SK-N-DZ (cell line): ENCODE measurements around the gene POTEJ.
"Not testable (repeated sequence)": the region's sequence is repeated elsewhere in the genome, so short reads cannot be mapped to it uniquely, and the experiment has no call there.

ENCODE experiments used
- DNase-seq: peaks from one replicate; pipeline ENCODE4 v3.0.0-alpha.2; 2015; ENCODE audit warnings: low spot score
- small RNA-seq, 2 experiments: library from RNA; depleted of rRNA; stranded (forward); fragments of <200 nt; gene quantifications; one replicate each; pipeline ENCODE3, GENCODE V24; 2014

Gene POTEJ

DNA sequence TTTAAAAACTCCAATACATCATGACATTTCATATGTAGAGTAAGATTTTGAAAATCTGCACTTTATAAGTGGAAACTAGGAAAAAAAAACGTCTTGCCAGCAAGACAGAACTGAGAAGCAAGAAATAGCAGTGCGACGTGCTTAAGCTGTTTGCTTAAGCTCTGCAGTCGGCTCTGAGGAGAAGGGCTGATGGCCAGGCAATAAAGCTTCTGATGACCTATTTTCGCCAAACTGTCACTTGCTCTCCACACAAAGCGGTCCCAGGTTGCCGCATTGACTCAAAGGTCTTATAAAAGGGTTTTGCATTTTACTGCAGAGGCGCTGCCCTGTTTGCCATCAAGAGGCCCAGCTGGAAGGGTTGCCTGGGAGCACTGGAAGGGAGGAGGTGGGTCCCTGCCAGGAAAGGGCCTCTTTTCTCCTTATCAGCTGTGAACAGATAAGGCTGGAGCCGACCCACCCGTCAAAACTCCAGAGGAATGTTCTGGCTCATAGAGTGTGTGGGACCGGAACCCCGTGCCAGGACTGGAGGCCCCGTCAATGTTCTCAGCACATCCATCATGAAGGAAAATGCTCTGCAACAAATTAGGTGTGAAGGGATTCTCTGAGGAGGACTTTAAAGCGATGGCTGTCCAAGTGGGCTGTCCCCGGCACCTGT, 9.5 kb upstream of the POTEJ start:
- DNase-seq, result not testable (repeated sequence)

DNA sequence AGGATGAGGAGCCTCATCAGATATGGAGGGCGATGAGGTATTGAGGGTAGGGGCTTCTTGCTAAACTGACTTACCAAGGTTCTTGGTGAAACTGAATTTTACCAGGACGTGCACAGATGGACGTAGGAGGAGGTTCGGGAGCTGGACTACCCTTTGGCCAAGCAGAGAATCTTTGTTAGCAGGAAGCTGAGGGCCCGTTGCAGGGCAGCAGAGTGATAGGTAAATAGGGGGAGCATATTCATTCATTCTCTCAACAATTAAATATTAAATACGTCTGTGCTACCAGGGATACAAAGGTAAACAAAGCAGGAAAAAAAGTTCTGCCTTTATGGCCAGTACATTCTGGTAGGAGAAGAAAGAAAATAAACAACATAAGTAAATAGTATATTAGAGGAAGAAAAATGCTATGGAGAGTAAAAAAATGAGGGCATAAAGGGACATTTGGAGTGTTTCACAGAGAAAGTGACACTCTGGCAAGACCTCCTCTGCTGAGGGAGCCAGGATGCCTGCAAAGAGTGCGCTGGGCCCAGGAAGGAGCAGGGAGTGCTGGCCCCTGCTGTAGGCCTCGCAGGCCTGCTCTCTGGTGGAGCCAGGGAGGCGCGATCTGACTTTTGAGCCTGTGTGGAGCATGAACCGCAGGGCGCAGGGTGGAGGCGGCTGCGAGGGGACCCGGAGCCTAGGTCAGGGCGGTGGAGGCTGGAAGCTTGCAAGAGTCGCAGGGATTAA, 2.8 kb upstream of the POTEJ start:
- DNase-seq, result not testable (repeated sequence)

DNA sequence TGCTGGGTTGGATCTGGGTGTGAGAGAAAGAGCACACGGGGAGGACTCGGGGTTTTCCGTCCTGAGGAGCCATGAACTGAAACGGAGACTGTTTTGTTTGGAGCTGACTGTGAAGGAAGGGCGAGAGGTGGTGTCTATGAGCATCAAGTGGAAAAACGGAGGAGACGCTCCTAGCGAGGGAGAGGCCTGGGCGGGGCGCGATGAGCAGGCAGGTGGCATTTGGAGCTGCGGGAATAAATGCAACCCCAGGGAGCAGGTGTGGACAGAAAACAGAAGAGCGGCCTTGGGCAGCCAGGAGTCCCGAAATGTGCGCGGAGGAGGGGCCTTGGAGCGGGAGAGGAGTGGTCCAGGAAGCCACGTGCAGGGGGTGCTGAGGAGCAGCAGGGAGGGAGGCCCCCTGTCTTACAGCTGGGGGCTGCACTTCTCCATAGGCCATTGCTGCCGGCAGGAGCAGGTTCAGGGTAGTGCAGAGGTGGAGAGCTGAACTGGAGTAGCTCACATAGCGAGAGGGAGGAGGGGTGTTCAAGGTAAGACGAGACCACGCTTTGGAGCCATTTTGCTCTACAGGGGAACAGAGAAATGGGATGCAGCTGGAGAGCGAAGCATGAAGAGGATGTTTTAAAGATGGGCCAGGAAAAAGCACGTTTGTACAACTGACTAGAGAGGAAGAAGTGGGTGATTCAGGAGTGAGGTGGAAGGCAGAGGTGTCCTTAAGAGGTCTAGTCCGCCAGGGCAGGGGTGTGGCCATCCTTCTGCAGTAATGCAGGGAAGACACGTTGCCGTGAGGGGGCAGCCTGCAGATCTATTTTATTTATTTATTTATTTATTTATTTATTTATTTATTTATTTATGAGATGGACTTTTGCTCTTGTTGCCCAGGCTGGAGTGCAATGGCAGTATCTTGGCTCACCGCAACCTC, 2.0 kb upstream of the POTEJ start:
- DNase-seq, result not testable (repeated sequence)

DNA sequence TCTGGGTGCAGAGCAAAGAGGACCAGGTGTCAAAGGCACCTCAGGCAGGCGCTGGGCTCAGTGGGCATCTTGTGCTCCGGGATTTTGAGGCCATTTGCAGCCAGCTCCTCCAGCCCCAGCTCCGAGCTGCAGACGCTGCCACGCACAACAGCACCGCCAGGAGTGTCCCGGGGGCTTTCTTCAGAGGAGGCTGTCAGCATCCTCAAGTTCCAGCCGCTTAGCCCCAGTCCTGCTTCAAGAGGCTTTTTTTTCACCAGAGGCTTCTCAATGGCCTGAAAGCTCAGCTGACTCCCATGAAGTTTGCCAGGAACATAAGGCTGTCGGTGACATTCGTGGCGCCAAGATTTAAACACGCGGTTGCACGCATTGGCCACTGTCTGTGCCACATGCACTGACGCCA, 754 bp upstream of the POTEJ start:
- not testable (repeated sequence) for DNase-seq

DNA sequence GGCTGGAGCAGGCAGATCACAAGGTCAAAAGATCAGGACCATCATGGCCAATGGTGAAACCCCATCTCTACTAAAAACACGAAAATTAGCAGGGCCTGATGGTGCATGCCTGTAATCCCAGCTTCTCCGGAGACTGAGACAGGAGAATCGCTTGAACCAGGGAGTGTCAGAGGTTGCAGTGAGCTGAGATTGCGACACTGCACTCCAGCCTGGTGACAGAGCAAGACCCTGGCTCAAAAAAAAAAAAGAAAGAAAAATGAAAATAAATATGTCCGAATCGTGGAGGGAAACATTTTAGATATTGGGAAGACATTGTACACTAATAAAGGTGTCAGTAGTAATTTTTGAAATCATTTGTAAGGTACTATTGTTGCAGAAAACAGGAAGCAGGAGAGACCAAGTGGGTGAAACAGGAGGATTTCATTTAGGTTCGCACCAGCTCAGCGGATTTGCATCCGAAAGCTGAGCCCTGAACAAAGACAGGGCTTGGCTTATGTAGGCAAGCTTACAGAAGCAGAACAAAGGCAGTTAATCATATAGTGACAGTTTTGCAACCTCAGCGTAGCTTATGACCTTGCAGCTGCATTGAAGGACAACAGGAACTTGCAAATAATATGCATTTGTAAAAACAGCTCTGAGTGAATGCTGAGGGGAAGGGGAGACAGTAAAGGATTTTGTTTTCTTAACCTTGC, 17.7 kb downstream of the POTEJ start:
- not testable (repeated sequence) for DNase-seq

DNA sequence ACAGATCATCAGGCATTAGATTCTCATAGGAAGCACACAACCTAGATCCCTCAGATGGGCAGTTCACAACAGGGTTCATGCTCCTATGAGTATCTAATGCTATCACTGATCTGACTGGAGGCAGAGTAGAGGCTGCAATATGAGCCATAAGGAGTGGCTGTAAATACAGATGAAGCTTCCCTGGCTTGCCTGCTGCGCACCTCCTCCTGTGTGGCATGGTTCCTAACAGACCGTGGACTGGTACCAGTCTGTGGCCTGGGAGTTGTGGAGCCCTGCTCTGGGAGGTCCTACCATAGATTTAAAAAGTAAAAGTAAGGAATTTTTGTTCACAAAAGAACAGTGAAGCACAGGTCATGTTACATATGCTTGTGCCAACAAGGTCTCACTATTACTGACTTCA, 27.7 kb downstream of the POTEJ start:
- DNase-seq, result not testable (repeated sequence)

DNA sequence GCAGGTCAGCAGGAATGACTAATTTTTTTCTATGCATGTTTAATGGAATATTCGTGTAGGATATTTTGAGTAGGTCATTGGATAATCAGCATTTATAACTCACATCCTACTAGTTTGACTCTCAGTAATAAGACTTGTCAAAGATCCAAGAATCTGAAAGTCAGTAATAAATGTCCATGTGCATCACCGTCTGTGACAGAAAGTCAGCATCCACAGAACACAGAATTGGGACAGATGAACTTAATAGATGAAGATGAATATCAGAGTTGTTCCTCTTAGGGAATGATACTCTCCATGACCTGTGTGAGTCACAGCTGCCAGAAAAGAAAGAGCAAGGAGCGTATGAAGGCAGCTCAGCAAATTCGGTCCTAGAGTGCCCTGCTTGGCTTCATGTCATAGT, 30.4 kb downstream of the POTEJ start:
- DNase-seq, result peak; percentile 11

DNA sequence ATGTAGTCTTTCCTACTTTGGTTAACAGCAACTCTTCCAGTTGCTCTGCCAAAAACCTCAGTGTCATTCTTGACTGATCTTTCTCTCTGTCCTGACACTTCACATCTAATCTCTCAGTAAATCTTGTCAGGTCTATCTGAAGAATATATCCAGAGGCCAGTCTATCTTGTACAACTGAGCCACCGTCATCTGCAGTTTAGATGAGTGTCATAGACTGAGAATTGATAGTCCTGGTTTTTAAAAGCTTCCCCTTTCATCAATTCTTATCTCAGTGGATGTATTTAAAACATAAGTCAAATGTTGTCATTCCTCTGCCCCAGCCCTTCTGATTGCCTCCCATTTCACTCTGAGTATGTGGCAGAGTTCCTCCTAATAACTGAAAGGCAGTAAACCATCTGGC, 38.0 kb downstream of the POTEJ start:
- DNase-seq, result not testable (repeated sequence)

DNA sequence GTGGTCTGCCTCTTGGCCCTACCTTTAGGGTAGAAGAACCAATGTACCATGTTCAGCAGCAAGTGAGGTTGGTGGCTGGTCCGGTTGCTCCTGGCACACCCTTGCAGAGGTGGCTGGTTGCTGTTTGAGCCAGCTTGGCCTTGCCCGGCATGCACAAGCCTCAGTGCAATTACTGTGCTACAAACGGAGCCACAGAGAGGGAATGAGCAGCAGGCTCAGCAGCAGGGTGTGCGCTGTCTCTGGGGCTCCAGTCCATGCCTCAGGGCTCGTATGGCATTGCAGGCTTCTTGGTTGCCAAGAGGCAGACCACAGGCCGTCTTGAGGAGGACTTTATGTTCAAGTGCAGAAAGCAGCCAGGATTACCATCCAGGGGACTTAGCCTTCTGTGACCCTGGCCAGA, 53.3 kb downstream of the POTEJ start:
- not testable (repeated sequence) for DNase-seq

DNA sequence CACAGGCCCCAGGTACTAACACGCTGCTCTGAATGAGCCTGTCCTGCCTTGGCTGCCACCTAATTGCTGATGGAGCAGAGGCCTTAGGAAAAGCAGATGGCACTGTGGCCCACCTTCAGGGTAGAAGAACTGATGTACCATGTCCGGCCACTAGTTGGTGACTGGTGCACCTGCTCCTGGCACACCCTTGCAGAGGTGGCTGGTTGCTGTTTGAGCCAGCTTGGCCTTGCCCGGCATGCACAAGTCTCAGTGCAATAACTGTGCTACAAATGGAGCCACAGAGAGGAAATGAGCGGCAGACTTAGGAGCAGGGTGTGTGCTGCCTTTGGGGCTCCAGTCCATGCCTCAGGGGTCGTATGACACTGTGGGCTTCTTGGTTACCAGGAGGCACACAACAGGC, 54.4 kb downstream of the POTEJ start:
- DNase-seq, result not testable (repeated sequence)

DNA sequence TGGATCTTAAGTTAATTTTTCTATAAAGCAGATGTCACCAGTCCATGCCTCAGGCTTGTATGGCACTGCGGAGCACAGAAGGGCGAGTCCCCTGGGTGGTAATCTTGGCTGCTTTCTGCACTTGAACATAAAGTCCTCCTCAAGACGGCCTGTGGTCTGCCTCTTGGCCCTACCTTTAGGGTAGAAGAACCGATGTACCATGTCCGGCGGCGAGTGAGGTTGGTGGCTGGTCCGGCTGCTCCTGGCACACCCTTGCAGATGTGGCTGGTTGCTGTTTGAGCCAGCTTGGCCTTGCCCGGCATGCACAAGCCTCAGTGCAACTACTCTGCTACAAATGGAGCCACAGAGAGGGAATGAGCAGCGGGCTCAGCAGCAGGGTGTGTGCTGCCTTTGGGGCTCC, 56.3 kb downstream of the POTEJ start:
- DNase-seq, result not testable (repeated sequence)

DNA sequence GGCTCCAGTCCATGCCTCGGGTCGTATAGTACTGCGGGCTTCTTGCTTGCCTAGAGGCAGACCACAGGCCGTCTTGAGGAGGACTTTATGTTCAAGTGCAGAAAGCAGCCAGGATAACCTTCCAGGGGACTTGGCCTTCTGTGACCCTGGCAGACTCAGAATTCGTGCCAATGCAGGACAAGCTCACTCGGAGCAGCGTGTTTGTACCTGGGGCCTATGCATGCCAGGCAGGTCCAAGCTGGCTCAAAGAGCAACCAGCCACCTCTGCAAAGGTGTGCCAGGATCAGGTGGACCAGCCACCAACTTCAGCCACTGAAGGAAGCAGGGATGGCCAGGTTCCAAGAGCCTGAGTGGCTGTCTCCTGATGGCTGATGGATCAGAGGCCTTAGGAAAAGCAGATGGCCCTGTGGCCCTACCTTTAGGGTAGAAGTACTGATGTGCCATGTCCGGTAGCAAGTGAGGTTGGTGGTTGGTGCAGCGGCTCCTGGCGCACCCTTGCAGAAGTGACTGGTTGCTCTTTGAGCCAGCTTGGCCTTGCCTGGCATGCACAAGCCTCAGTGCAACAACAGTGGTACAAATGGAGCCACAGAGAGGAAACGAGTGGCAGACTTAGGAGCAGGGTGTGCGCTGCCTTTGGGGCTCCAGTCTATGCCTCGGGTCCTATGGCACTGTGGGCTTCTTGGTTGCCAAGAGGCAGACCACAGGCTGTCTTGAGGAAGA, 58.9 kb downstream of the POTEJ start:
- DNase-seq, result not testable (repeated sequence)

DNA sequence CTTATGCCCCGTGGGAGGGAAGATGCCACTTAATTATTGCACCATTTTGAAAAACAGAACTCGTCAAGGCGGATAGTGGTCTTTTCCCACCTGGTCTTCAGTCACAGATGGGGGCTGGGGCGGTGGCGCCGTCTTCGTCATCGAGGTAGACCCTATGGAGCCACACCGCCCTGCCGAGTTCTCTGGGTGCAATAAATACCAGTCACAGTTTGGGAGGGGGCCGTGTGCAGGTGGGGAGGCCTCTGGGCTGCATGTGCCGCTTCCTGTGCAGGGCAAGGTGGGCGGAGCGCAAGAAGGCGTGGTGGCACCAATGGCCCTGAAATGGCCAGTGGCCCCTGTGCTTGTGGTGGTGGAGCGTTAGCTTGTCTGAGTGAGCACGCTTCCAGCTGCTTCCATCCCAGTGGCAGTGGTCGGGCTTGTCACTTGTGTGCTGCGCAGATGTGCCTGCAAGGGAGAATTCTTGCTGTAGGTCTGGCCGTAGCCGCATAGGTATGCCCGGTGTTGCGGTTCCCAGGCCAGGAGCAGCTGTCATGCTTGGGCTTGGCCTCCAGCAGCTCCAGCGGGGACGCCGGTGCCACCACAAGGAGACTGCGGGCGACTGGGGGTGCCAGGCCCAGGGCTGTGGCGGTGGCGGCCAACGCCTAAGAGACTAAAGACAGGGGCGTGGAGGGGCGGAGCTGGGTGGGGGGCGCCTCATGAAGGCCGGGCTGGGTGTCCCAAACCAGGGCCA, 81.0 kb downstream of the POTEJ start:
- not testable (repeated sequence) for DNase-seq

DNA sequence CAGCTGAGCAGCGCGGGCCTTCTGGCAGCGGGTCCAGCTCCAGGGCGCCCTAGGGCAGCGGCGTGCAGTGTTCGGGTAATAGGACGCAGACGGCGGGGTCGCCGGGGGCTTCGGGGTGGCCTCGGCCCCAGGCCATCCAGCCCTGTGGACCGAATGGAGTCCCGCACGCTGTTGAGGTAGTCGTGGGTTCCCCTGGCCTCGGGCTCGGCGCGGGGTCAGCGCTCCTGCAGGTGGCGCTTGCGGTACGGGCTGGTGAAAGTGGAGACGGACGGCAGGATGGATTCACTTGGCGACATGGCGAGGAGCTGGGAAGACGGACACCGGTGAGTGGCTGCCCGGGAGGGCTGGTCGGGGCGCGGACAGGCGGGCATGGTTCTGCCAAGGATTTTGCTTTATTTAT, 82.2 kb downstream of the POTEJ start:
- DNase-seq, result peak; percentile 41

DNA sequence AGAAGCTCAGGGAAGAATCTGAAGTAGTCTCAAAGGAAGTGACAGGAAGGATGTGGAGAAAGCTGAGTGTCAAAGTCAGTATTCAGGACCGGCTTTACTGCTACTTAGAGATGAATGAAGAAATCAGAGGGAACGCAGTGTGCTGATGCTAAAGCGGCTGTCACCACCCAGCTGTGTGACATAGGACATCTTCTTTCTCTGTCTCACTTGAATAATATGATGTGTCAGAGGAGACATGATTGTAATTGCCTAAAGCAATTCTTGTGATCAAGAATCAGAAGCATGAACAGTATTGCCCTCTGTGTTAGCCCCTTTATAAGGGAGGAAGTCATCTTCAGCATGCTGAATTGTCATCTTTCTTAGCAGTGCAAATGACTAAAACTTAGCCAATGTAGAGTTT, 92.0 kb downstream of the POTEJ start:
- not testable (repeated sequence) for DNase-seq

Small RNA genes within 50 kb of the gene (small RNA-seq; reads per million reads assigned to genes)
- 0 reads per million in 2 experiments for gene RF00017
- 0 reads per million in 2 experiments for gene RNU6-848P
